IMR-90 (cell line): ENCODE results near the gene ATG7. TPM values are rescaled to one million over a fixed set of nuclear protein-coding genes. Genes with fewer than 3 reads are reported as not detected.

Experiments used
- ATAC-seq: fragments of 200-7000 bp; cut with Tn5 transposase; 2 replicates; pipeline ENCODE4 v1.9.1; 2020; ENCODE audit warnings: low read depth, mild to moderate bottlenecking, moderate library complexity
- BruUV-seq: library from RNA; stranded (reverse); fragments of 400-500 nt; replicated peaks from 2 replicates; lab custom pipeline; 2021; lab: Mats Ljungman, UMichigan
- CTCF ChIA-PET: fragments of 300-600 bp; formaldehyde crosslinking; extraction: SDS; loops from one replicate; lab custom pipeline; 2021; ENCODE audit warnings: antibody characterized with exemption; lab: Yijun Ruan, JAX
- POLR2A ChIA-PET: fragments of 300-600 bp; sonication (Branson Sonifier 250); formaldehyde crosslinking; loops from one replicate; lab custom pipeline; 2022; ENCODE audit warnings: antibody characterized with exemption; ENCODE audit not compliant: unreplicated experiment; lab: Charles Lee
- DNase-seq: peaks from one replicate; pipeline ENCODE4 v3.0.0; 2013
- H2AFZ ChIP-seq: replicated peaks from 2 replicates; pipeline ENCODE3; 2013; ENCODE audit warnings: low read length, mild to moderate bottlenecking; ENCODE audit not compliant: poor library complexity
- H2AK5ac ChIP-seq: 2 replicates; pipeline ENCODE4 v1.6.1; 2013; ENCODE audit warnings: low read depth, low read length, inconsistent platforms
- H2AK9ac ChIP-seq: replicated peaks from 2 replicates; pipeline ENCODE3; 2013; ENCODE audit warnings: mild to moderate bottlenecking, low read depth, low read length, moderate library complexity; ENCODE audit not compliant: poor library complexity
- H2BK120ac ChIP-seq: 2 replicates; pipeline ENCODE4 v1.6.1; 2013; ENCODE audit warnings: low read depth, low read length, inconsistent platforms
- H2BK15ac ChIP-seq: 3 replicates; pipeline ENCODE4 v1.6.1; 2013; ENCODE audit warnings: low read depth, low read length, inconsistent platforms
- H2BK20ac ChIP-seq: 2 replicates; pipeline ENCODE4 v1.6.1; 2013; ENCODE audit warnings: low read depth, mild to moderate bottlenecking, inconsistent platforms, low read length, moderate library complexity
- H2BK5ac ChIP-seq: 2 replicates; pipeline ENCODE4 v1.6.1; 2013; ENCODE audit warnings: mild to moderate bottlenecking, low read depth, low read length, inconsistent platforms; ENCODE audit not compliant: poor library complexity, severe bottlenecking
- H3K14ac ChIP-seq: replicated peaks from 2 replicates; pipeline ENCODE4 v1.6.1; 2013; ENCODE audit warnings: low read depth, low read length, inconsistent platforms
- H3K18ac ChIP-seq: 2 replicates; pipeline ENCODE4 v1.6.1; 2013; ENCODE audit warnings: low read depth, low read length, control low read depth
- H3K23ac ChIP-seq: 2 replicates; pipeline ENCODE4 v1.6.1; 2013; ENCODE audit warnings: low read depth, low read length, inconsistent platforms
- H3K27ac ChIP-seq: 2 replicates; pipeline ENCODE4 v1.5.1; 2013; ENCODE audit warnings: mild to moderate bottlenecking, control low read depth, low read length; ENCODE audit not compliant: insufficient read depth
- H3K27me3 ChIP-seq: 2 replicates; pipeline ENCODE4 v1.6.1; 2013; ENCODE audit warnings: low read length; ENCODE audit not compliant: control insufficient read depth, insufficient read depth
- H3K36me3 ChIP-seq: 2 replicates; pipeline ENCODE4 v1.6.1; 2013; ENCODE audit warnings: low read length, mixed read lengths; ENCODE audit not compliant: control insufficient read depth, insufficient read depth
- H3K4ac ChIP-seq: 2 replicates; pipeline ENCODE4 v1.6.1; 2013; ENCODE audit warnings: low read depth, low read length, inconsistent platforms
- H3K4me1 ChIP-seq: 2 replicates; pipeline ENCODE4 v1.6.1; 2013; ENCODE audit warnings: low read length, mixed read lengths; ENCODE audit not compliant: control insufficient read depth, insufficient read depth
- H3K4me2 ChIP-seq: 2 replicates; pipeline ENCODE4 v1.6.1; 2013; ENCODE audit warnings: low read depth, mild to moderate bottlenecking, control low read depth, low read length, moderate library complexity
- H3K4me3 ChIP-seq: 2 replicates; pipeline ENCODE4 v1.5.1; 2013; ENCODE audit warnings: low read depth, mild to moderate bottlenecking, control low read depth, low read length, moderate library complexity; ENCODE audit not compliant: insufficient read depth
- H3K56ac ChIP-seq: 2 replicates; pipeline ENCODE4 v1.6.1; 2013; ENCODE audit warnings: low read length, inconsistent platforms; ENCODE audit not compliant: insufficient read depth; ENCODE audit errors: extremely low read depth
- H3K79me1 ChIP-seq, 2 experiments: 2 replicates each; pipeline ENCODE4 v1.6.1; 2013; ENCODE audit warnings: low read length in 2 of 2, inconsistent platforms in 1 of 2, low read depth in 1 of 2
- H3K9ac ChIP-seq: 2 replicates; pipeline ENCODE4 v1.6.1; 2013; ENCODE audit warnings: low read depth, low read length, control low read depth
- H3K9me1 ChIP-seq: 2 replicates; pipeline ENCODE4 v1.6.1; 2013; ENCODE audit warnings: low read length, inconsistent platforms; ENCODE audit not compliant: insufficient read depth
- H3K9me3 ChIP-seq: 2 replicates; pipeline ENCODE4 v1.6.1; 2013; ENCODE audit warnings: low read length; ENCODE audit not compliant: control insufficient read depth, insufficient read depth
- H4K20me1 ChIP-seq: 2 replicates; pipeline ENCODE4 v1.6.1; 2013; ENCODE audit warnings: low read length, inconsistent platforms; ENCODE audit not compliant: insufficient read depth
- H4K5ac ChIP-seq: 2 replicates; pipeline ENCODE4 v1.6.1; 2013; ENCODE audit warnings: mild to moderate bottlenecking, low read depth, low read length, control low read depth
- H4K8ac ChIP-seq, 2 experiments: 2 replicates each; pipeline ENCODE4 v1.6.1; 2013; ENCODE audit warnings: low read depth in 2 of 2, low read length in 2 of 2, control low read depth in 1 of 2, inconsistent platforms in 1 of 2
- H4K91ac ChIP-seq: 2 replicates; pipeline ENCODE4 v1.6.1; 2013; ENCODE audit warnings: low read depth, low read length, inconsistent platforms; ENCODE audit not compliant: insufficient read depth
- BHLHE40 ChIP-seq: fragments of 150-350 bp; IDR thresholded peaks from 2 replicates; pipeline ENCODE4 v1.6.1; 2016; ENCODE audit warnings: mild to moderate bottlenecking, low read depth, low read length
- CEBPB ChIP-seq: IDR thresholded peaks from 2 replicates; pipeline ENCODE4 v1.6.1; 2012; ENCODE audit warnings: low read depth, low read length, improper control_type of control experiment
- CHD1 ChIP-seq: IDR thresholded peaks from 2 replicates; pipeline ENCODE4 v1.6.1; 2012; ENCODE audit warnings: low read depth, low read length, improper control_type of control experiment
- FOS ChIP-seq: fragments of 150-350 bp; IDR thresholded peaks from 2 replicates; pipeline ENCODE4 v1.6.1; 2016; ENCODE audit warnings: low read depth, low read length
- MAFK ChIP-seq: IDR thresholded peaks from 2 replicates; pipeline ENCODE4 v1.6.1; 2012; ENCODE audit warnings: low read depth, low read length, improper control_type of control experiment
- MAZ ChIP-seq: IDR thresholded peaks from 2 replicates; pipeline ENCODE4 v1.6.1; 2012; ENCODE audit warnings: low read depth, mild to moderate bottlenecking, low read length, improper control_type of control experiment, moderate library complexity, borderline replicate concordance
- MXI1 ChIP-seq: IDR thresholded peaks from 2 replicates; pipeline ENCODE4 v1.6.1; 2012; ENCODE audit warnings: low read depth, mild to moderate bottlenecking, low read length, moderate library complexity, borderline replicate concordance
- NFE2L2 ChIP-seq: fragments of 150-350 bp; IDR thresholded peaks from 2 replicates; pipeline ENCODE4 v1.6.1; 2016; ENCODE audit warnings: low read depth, mild to moderate bottlenecking, low read length
- POLR2A ChIP-seq: IDR thresholded peaks from 2 replicates; pipeline ENCODE4 v1.6.1; 2012; ENCODE audit warnings: mild to moderate bottlenecking, low read depth, low read length
- RAD21 ChIP-seq: IDR thresholded peaks from 2 replicates; pipeline ENCODE4 v1.6.1; 2012; ENCODE audit warnings: low read length, improper control_type of control experiment
- RCOR1 ChIP-seq: IDR thresholded peaks from 2 replicates; pipeline ENCODE4 v1.6.1; 2012; ENCODE audit warnings: mild to moderate bottlenecking, low read length, improper control_type of control experiment; ENCODE audit not compliant: insufficient replicate concordance
- RFX5 ChIP-seq: IDR thresholded peaks from 2 replicates; pipeline ENCODE4 v1.8.0; 2012; ENCODE audit warnings: low read depth, mild to moderate bottlenecking, low read length, moderate library complexity
- SMC3 ChIP-seq: fragments of 150-350 bp; IDR thresholded peaks from 2 replicates; pipeline ENCODE4 v1.6.1; 2016; ENCODE audit warnings: low read depth, mild to moderate bottlenecking, antibody characterized with exemption, low read length, moderate library complexity
- WGBS, 2 experiments: methylation state at CpG; one replicate each; pipeline versions ENCODE4 v1.1.5 to v1.1.7; 2013; ENCODE audit warnings: missing lambda C conversion rate in 2 of 2; ENCODE audit not compliant: insufficient read length in 1 of 2; ENCODE audit errors: extremely low coverage in 2 of 2; 5-methylcytosine and 5-hydroxymethylcytosine counted together
- dilution Hi-C: fragments of 300-500 bp; cut with HindIII; formaldehyde crosslinking; loops from one replicate; pipeline ENCODE4 v1.14.3; 2018; ENCODE audit warnings: low sequenced_read_pairs; ENCODE audit not compliant: unreplicated experiment
- in situ Hi-C: fragments of 300-500 bp; cut with MboI; formaldehyde crosslinking; loops from 3 replicates; pipeline ENCODE4 v1.14.3; 2019; ENCODE audit warnings: low sequenced_read_pairs, inconsistent platforms, mixed read lengths
- intact Hi-C: fragments of 100-400 bp; cut with micrococcal nuclease; formaldehyde crosslinking; loops from 2 replicates; pipeline ENCODE4 v1.10.0; 2022
- polyA plus RNA-seq, 3 experiments: library from polyadenylated mRNA; depleted of rRNA; stranded (reverse); fragments of >200 nt; gene quantifications; 2 replicates each; pipeline ENCODE4 v1.2.3, GENCODE V29; 2012; ENCODE audit warnings: low replicate concordance in 1 of 3
- total RNA-seq: library from RNA; depleted of rRNA; stranded (reverse); fragments of >200 nt; gene quantifications from 2 replicates; pipeline ENCODE4 v1.2.3, GENCODE V29; 2012
- TF ChIP-seq, protein P1 (sequence below): fragments of 150-350 bp; IDR thresholded peaks from 2 replicates; pipeline ENCODE4 v1.6.1; 2016; ENCODE audit warnings: low read depth, mild to moderate bottlenecking, low read length, moderate library complexity, borderline replicate concordance
- TF ChIP-seq, protein P2 (sequence below): fragments of 150-350 bp; IDR thresholded peaks from 2 replicates; pipeline ENCODE4 v1.6.1; 2017; ENCODE audit warnings: mild to moderate bottlenecking, antibody characterized with exemption, low read length, low read depth
- TF ChIP-seq, protein P3 (sequence below): conservative IDR thresholded peaks from 2 replicates; pipeline ENCODE4 v1.5.1; 2012; ENCODE audit warnings: mild to moderate bottlenecking, low read depth, low read length, improper control_type of control experiment

Gene ATG7
- total and polyA plus RNA-seq, 2 of the 4 experiments (the other 2 are of a cell fraction), result 15.6 to 51.4 TPM

DNA sequence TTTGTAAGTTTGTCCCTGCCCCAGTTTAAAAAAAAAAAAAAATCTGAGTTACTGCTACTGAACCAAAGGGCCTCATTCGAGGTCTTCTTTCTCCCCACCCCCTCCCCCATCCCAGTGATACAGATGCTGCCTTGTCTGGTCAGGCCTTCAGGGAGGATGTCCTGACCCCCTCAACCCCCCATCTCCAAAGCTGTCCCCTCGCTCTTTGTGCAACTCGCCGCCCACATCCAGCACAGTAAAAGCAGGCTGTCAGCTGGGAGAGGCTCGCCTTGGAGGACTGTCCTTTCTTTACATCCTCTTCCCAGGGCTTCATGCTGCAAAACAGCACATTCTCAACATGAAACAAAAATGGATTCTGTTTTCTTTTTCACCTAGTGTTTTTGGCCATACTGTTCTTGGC, 238.2 kb downstream of the ATG7 start:
- Histone ChIP-seq H2BK120ac (peak overlapping the region; percentile 92), H4K8ac (peak overlapping the region in 1 of 2 experiments; percentile 75; a peak in 2 of 4 replicates), H3K36me3 (no peaks in the 10 kb centered on the region), H3K9ac (no peak overlapping the region), H3K79me1 (peaks cover 5 to 29% of the 10 kb centered on the region in 2 experiments), H3K14ac (peak overlapping the region; percentile 64), H2BK15ac (peak overlapping the region; percentile 64; the same call in 2 of the 3 replicates), H3K4me1 (peaks cover 22% of the 10 kb centered on the region), H3K27ac (peak overlapping the region; percentile 16; the same call in 1 of the 2 replicates), H2AK5ac (peak overlapping the region; percentile 97), H2AFZ (no peak overlapping the region), H2BK5ac (peak overlapping the region; percentile 92), H3K23ac (peak overlapping the region; percentile 11; the same call in 1 of the 2 replicates), H2BK20ac (peak overlapping the region; percentile 47), H3K18ac (peak overlapping the region; percentile 31), H3K27me3 (no peaks in the 10 kb centered on the region), H3K4me2 (no peak overlapping the region), H3K9me3 (no peaks in the 10 kb centered on the region), H2AK9ac (peak overlapping the region; percentile 33), H4K5ac (peak overlapping the region; percentile 40), H3K4me3 (no peak overlapping the region), H3K9me1 (peaks cover 15% of the 10 kb centered on the region), H4K91ac (peak overlapping the region; percentile 80), H3K4ac (peak overlapping the region; percentile 91), H3K56ac (no peak overlapping the region), H4K20me1 (peaks cover 3% of the 10 kb centered on the region; the same call in 1 of the 2 replicates)
- ATAC-seq, result no peak
- WGBS, 2 experiments, result 64% methylated on average over 5 of the region's 5 CpGs; no CpG with 5 or more reads in 1 of the 2 experiments
- intact Hi-C loops (no loop called here), dilution Hi-C loops (no loop called here), in situ Hi-C loops (no loop called here)
- DNase-seq, result no peak
- BruUV-seq, result no TSS peak
- CTCF ChIA-PET, result interaction anchor here (0.6 kb wide), 1 partner anchor 78 kb away, joined by 3 read pairs; no protein-coding TSS in a partner anchor
- POLR2A ChIA-PET, result no interaction called here
- TF ChIP-seq CEBPB, result no peak
- no peak for TF ChIP-seq MAZ
- no peak for TF ChIP-seq NFE2L2
- TF ChIP-seq, protein P1, sequence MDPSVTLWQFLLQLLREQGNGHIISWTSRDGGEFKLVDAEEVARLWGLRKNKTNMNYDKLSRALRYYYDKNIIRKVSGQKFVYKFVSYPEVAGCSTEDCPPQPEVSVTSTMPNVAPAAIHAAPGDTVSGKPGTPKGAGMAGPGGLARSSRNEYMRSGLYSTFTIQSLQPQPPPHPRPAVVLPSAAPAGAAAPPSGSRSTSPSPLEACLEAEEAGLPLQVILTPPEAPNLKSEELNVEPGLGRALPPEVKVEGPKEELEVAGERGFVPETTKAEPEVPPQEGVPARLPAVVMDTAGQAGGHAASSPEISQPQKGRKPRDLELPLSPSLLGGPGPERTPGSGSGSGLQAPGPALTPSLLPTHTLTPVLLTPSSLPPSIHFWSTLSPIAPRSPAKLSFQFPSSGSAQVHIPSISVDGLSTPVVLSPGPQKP, result no peak
- TF ChIP-seq, protein P2, sequence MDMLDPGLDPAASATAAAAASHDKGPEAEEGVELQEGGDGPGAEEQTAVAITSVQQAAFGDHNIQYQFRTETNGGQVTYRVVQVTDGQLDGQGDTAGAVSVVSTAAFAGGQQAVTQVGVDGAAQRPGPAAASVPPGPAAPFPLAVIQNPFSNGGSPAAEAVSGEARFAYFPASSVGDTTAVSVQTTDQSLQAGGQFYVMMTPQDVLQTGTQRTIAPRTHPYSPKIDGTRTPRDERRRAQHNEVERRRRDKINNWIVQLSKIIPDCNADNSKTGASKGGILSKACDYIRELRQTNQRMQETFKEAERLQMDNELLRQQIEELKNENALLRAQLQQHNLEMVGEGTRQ, result no peak
- TF ChIP-seq RCOR1, result no peak
- no peak for TF ChIP-seq FOS
- no peak for TF ChIP-seq POLR2A
- no peak for TF ChIP-seq BHLHE40
- no peak for TF ChIP-seq RFX5
- TF ChIP-seq SMC3, result no peak
- TF ChIP-seq RAD21, result no peak
- TF ChIP-seq MXI1, result no peak
- no peak for TF ChIP-seq MAFK
- no peak for TF ChIP-seq CHD1
- TF ChIP-seq, protein P3, sequence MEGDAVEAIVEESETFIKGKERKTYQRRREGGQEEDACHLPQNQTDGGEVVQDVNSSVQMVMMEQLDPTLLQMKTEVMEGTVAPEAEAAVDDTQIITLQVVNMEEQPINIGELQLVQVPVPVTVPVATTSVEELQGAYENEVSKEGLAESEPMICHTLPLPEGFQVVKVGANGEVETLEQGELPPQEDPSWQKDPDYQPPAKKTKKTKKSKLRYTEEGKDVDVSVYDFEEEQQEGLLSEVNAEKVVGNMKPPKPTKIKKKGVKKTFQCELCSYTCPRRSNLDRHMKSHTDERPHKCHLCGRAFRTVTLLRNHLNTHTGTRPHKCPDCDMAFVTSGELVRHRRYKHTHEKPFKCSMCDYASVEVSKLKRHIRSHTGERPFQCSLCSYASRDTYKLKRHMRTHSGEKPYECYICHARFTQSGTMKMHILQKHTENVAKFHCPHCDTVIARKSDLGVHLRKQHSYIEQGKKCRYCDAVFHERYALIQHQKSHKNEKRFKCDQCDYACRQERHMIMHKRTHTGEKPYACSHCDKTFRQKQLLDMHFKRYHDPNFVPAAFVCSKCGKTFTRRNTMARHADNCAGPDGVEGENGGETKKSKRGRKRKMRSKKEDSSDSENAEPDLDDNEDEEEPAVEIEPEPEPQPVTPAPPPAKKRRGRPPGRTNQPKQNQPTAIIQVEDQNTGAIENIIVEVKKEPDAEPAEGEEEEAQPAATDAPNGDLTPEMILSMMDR, result no peak
